ENCODE results near the gene SPPL2B. TPM values are rescaled to one million over a fixed set of nuclear protein-coding genes. Genes with fewer than 3 reads are reported as not detected.

SPPL2B gene
- total and polyA plus RNA-seq, 4 donors = 9.5 to 34.6 (median 21.4) TPM

DNA sequence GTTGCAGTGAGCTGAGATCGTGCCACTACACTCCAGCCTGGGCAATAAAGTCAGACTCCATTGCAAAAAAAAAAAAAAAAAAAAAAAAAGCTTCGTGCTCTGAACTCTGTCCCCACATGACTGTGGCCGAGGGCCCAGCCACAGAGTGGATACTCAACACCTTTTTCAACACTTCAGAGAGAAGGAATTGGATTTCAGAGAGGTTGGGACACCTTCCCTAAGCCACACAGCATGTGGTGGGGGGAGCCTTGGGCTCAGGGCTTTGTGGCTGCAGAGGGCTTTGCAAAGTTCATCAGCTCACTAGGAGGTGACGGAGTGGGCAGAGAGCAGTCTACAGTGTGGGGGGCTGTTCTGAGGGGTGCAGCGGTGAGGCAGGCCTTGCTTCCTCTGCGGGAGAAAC, 9.6 kb upstream of the SPPL2B start:
- WGBS = 87% methylated on average over 6 of the region's 6 CpGs
- peaks cover 0 to 6% (median 2%) of the 10 kb centered on the region in 4 donors for H3K4me1 ChIP-seq (ENCODE audit: control insufficient read depth in 4 of 4, insufficient read depth in 4 of 4, low read length in 3 of 4)
- no peaks in the 10 kb centered on the region for H3K9me3 ChIP-seq (ENCODE audit: control insufficient read depth in 4 of 4, low read length in 3 of 4)
- H3K36me3 ChIP-seq (ENCODE audit: control insufficient read depth in 4 of 4, insufficient read depth in 3 of 4, low read depth in 1 of 4, low read length in 3 of 4) = peaks cover 0 to 14% (median 3%) of the 10 kb centered on the region in 4 donors
- DNase-seq (ENCODE audit: low spot score) = no peak
- TF ChIP-seq HNF4A (conservative IDR thresholded peaks at IDR 0.05) (no peak), RXRA (IDR thresholded peaks at IDR 0.05) (no peak), ZBTB33 (IDR thresholded peaks at IDR 0.05) (no peak), RAD21 (IDR thresholded peaks at IDR 0.05) (no peak)
- TF ChIP-seq, protein P1, sequence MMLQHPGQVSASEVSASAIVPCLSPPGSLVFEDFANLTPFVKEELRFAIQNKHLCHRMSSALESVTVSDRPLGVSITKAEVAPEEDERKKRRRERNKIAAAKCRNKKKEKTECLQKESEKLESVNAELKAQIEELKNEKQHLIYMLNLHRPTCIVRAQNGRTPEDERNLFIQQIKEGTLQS (IDR thresholded peaks at IDR 0.05) = no peak
- H3K9ac ChIP-seq (ENCODE audit: low read depth in 1 of 2, low read length in 2 of 2) = no peak overlapping the region
- H3K4me3 ChIP-seq (ENCODE audit: low read depth in 1 of 3, low read length in 3 of 3) = no peak overlapping the region
- no peaks in the 10 kb centered on the region for H3K27me3 ChIP-seq (ENCODE audit: control insufficient read depth in 4 of 4, insufficient read depth in 4 of 4, low read length in 3 of 4)
- H3K27ac ChIP-seq (ENCODE audit: low read depth in 1 of 2, low read length in 2 of 2) = no peak overlapping the region

DNA sequence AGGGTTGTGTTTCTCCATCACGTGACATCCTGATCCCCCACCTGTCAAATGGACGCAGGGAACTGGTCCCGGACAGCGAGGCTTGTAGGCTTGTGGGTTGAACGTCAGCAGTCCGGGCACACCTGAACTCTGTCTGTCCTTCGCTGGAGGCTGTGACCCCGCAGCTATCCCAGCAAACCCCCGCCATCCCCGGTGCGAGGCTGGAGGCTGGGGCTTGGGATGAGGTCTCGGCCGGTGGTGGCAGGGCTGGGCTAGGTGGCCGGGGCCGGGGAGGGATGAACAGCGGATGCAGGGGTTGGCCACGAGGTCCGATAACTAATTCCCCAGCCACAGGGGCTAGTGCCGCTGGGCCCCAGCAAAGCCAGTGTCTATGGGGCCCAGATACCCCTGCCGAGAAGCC, 8.9 kb upstream of the SPPL2B start:
- TF ChIP-seq GABPA (IDR thresholded peaks at IDR 0.05 in 1 of 2, conservative IDR thresholded peaks at IDR 0.05 in 1 of 2) = no peak
- no peak for TF ChIP-seq YY1 (IDR thresholded peaks at IDR 0.05)
- no peak for TF ChIP-seq SP1 (IDR thresholded peaks at IDR 0.05)
- no peaks in the 10 kb centered on the region for H3K27me3 ChIP-seq (ENCODE audit: control insufficient read depth in 4 of 4, insufficient read depth in 4 of 4, low read length in 3 of 4)
- peaks cover 0 to 6% (median 2%) of the 10 kb centered on the region in 4 donors for H3K4me1 ChIP-seq (ENCODE audit: control insufficient read depth in 4 of 4, insufficient read depth in 4 of 4, low read length in 3 of 4)
- no peak overlapping the region for H3K27ac ChIP-seq (ENCODE audit: low read depth in 1 of 2, low read length in 2 of 2)
- no peaks in the 10 kb centered on the region for H3K9me3 ChIP-seq (ENCODE audit: control insufficient read depth in 4 of 4, low read length in 3 of 4)
- no peak for DNase-seq (ENCODE audit: low spot score)
- no peak overlapping the region for H3K4me3 ChIP-seq (ENCODE audit: low read depth in 1 of 3, low read length in 3 of 3)
- no peak overlapping the region for H3K9ac ChIP-seq (ENCODE audit: low read depth in 1 of 2, low read length in 2 of 2)
- 94% methylated on average over 20 of the region's 20 CpGs for WGBS
- H3K36me3 ChIP-seq (ENCODE audit: control insufficient read depth in 4 of 4, insufficient read depth in 3 of 4, low read depth in 1 of 4, low read length in 3 of 4) = peaks cover 0 to 18% (median 3%) of the 10 kb centered on the region in 4 donors

- TF ChIP-seq NR2F2 (IDR thresholded peaks at IDR 0.05) = no peak
- TF ChIP-seq TAF1 (conservative IDR thresholded peaks at IDR 0.05) = no peak
- TF ChIP-seq FOXA2 (IDR thresholded peaks at IDR 0.05) = no peak
- TF ChIP-seq JUND (IDR thresholded peaks at IDR 0.05) = no peak
- no peak for TF ChIP-seq RAD21 (IDR thresholded peaks at IDR 0.05)
- TF ChIP-seq SP1 (IDR thresholded peaks at IDR 0.05) = no peak
- TF ChIP-seq, protein P1 (IDR thresholded peaks at IDR 0.05) = no peak
- no peak for TF ChIP-seq RXRA (IDR thresholded peaks at IDR 0.05)
- TF ChIP-seq, protein P2, sequence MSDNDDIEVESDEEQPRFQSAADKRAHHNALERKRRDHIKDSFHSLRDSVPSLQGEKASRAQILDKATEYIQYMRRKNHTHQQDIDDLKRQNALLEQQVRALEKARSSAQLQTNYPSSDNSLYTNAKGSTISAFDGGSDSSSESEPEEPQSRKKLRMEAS (IDR thresholded peaks at IDR 0.05) = no peak
- TF ChIP-seq ZBTB33 (IDR thresholded peaks at IDR 0.05) = no peak
- TF ChIP-seq YY1 (IDR thresholded peaks at IDR 0.05) = no peak
- TF ChIP-seq, protein P3, sequence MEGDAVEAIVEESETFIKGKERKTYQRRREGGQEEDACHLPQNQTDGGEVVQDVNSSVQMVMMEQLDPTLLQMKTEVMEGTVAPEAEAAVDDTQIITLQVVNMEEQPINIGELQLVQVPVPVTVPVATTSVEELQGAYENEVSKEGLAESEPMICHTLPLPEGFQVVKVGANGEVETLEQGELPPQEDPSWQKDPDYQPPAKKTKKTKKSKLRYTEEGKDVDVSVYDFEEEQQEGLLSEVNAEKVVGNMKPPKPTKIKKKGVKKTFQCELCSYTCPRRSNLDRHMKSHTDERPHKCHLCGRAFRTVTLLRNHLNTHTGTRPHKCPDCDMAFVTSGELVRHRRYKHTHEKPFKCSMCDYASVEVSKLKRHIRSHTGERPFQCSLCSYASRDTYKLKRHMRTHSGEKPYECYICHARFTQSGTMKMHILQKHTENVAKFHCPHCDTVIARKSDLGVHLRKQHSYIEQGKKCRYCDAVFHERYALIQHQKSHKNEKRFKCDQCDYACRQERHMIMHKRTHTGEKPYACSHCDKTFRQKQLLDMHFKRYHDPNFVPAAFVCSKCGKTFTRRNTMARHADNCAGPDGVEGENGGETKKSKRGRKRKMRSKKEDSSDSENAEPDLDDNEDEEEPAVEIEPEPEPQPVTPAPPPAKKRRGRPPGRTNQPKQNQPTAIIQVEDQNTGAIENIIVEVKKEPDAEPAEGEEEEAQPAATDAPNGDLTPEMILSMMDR (IDR thresholded peaks at IDR 0.05; ENCODE audit: low read depth, low read length, missing input control) = no peak
- TF ChIP-seq, protein P4, sequence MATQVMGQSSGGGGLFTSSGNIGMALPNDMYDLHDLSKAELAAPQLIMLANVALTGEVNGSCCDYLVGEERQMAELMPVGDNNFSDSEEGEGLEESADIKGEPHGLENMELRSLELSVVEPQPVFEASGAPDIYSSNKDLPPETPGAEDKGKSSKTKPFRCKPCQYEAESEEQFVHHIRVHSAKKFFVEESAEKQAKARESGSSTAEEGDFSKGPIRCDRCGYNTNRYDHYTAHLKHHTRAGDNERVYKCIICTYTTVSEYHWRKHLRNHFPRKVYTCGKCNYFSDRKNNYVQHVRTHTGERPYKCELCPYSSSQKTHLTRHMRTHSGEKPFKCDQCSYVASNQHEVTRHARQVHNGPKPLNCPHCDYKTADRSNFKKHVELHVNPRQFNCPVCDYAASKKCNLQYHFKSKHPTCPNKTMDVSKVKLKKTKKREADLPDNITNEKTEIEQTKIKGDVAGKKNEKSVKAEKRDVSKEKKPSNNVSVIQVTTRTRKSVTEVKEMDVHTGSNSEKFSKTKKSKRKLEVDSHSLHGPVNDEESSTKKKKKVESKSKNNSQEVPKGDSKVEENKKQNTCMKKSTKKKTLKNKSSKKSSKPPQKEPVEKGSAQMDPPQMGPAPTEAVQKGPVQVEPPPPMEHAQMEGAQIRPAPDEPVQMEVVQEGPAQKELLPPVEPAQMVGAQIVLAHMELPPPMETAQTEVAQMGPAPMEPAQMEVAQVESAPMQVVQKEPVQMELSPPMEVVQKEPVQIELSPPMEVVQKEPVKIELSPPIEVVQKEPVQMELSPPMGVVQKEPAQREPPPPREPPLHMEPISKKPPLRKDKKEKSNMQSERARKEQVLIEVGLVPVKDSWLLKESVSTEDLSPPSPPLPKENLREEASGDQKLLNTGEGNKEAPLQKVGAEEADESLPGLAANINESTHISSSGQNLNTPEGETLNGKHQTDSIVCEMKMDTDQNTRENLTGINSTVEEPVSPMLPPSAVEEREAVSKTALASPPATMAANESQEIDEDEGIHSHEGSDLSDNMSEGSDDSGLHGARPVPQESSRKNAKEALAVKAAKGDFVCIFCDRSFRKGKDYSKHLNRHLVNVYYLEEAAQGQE (IDR thresholded peaks at IDR 0.05) = no peak
- TF ChIP-seq FOXA1 (IDR thresholded peaks at IDR 0.05) = no peak
- TF ChIP-seq EGR1 (IDR thresholded peaks at IDR 0.05; ENCODE audit: low read depth in 2 of 2) = no peak
- peaks cover 0 to 18% (median 3%) of the 10 kb centered on the region in 4 donors for H3K36me3 ChIP-seq (ENCODE audit: control insufficient read depth in 4 of 4, insufficient read depth in 3 of 4, low read depth in 1 of 4, low read length in 3 of 4)
- 83% methylated on average over 12 of the region's 12 CpGs for WGBS
- H3K4me1 ChIP-seq (ENCODE audit: control insufficient read depth in 4 of 4, insufficient read depth in 4 of 4, low read length in 3 of 4) = peaks cover 0 to 6% (median 2%) of the 10 kb centered on the region in 4 donors
- no peak overlapping the region for H3K27ac ChIP-seq (ENCODE audit: low read depth in 1 of 2, low read length in 2 of 2)
- no peaks in the 10 kb centered on the region for H3K27me3 ChIP-seq (ENCODE audit: control insufficient read depth in 4 of 4, insufficient read depth in 4 of 4, low read length in 3 of 4)
- H3K9me3 ChIP-seq (ENCODE audit: control insufficient read depth in 4 of 4, low read length in 3 of 4) = no peaks in the 10 kb centered on the region
- H3K9ac ChIP-seq (ENCODE audit: low read depth in 1 of 2, low read length in 2 of 2) = no peak overlapping the region
- DNase-seq (ENCODE audit: low spot score) = no peak
- H3K4me3 ChIP-seq (ENCODE audit: low read depth in 1 of 3, low read length in 3 of 3) = no peak overlapping the region
Observed at GRCh38 chr19:2320049-2320448, 8.4 kb upstream of the SPPL2B start.

Measured in liver (tissue), 9 donors.